Activated CD8-positive, alpha-beta memory T cell treated with anti-CD3 and anti-CD28 coated beads, Interleukin-2, amount 50 U/mL, for 1 hour (primary cell): ENCODE results near the gene HYOU1.
A peak's percentile ranks its signal among the peaks of the same experiment; 100 is the strongest.
"Not testable (repeated sequence)": the region's sequence is repeated elsewhere in the genome, so short reads cannot be mapped to it uniquely, and the experiment has no call there.

Source experiments
- DNase-seq: peaks from one replicate; pipeline ENCODE4 v3.0.0-alpha.2; 2020; ENCODE audit errors: extremely low read depth

HYOU1 gene

GRCh38 chr11:119087747-119088241 lies 30.8 kb upstream of the HYOU1 start:
- DNase-seq = no peak

DNA sequence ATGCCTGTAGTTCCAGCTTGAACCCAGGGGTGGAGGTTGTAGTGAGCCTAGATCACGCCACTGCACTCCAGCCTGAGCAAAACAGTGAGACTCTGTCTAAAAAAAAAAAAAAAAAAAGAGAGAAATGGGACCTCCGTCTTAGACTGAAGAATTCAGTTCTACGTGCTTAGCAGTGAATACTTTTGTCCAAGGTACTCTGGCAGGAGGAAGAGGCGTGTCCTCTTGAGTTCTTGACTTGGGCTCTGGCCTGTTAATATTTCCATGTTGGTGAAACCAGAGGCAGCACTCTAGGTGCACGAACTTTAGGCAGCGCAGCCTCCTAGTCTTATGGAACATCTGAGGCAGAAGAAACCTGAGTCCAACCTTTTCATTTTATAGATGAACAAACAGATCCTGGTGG lies 30.1 kb upstream of the HYOU1 start:
- no peak for DNase-seq

DNA sequence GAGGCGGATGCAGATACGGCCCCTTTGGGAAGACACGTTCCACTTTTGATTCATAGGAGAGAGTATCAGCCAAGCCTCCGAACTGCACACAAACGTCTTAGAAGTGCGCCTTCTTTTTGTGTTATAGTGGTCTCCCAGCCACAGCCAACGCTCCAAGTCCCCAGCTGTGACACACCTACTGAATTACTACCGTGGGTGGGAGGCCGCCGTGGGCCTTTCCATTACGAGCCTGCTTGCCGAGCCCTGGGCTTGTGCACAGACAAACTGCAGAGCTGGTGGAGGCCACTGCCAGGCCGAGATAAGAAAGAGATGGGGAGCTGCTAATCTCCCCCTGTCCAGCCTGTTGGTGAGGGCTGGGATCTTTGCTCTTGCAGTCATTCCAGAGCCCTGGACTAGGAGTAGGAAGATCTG lies 28.4 kb upstream of the HYOU1 start:
- DNase-seq = no peak

- DNase-seq = peak; percentile 77
These were observed 27.8 kb upstream of the HYOU1 start, which contains the start of gene HMBS for GRCh38 chr11:119084663-119085436. TSS of gene HMBS (plus strand) at chr11:119084881. CDS start at chr11:119085034, 153 bp downstream.

GRCh38 chr11:119081682-119082260 lies 24.8 kb upstream of the HYOU1 start:
- DNase-seq = no peak

DNA sequence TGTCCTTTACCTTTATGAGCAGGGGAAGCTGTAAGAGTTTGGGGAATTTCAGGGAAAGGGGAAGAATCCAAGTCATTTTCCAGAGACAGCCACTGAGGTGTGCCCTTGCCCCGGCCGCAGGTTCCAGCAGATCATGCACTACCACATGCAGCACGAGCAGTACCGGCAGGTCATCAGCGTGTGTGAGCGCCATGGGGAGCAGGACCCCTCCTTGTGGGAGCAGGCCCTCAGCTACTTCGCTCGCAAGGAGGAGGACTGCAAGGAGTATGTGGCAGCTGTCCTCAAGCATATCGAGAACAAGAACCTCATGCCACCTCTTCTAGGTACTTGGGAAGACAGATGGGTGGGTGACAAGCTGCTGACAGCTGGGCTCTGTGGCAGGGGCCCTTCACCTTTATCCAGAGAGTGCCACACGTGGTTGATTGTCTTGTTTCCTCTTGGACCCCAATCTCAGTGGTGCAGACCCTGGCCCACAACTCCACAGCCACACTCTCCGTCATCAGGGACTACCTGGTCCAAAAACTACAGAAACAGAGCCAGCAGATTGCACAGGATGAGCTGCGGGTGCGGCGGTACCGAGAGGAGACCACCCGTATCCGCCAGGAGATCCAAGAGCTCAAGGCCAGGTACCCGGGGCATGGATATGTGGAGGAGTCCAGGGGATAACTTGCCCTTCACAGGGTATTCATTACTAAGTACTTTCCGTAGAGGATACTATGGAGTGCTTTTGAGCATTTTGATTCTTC lies 21.8 kb upstream of the HYOU1 start:
- DNase-seq = no peak

DNA sequence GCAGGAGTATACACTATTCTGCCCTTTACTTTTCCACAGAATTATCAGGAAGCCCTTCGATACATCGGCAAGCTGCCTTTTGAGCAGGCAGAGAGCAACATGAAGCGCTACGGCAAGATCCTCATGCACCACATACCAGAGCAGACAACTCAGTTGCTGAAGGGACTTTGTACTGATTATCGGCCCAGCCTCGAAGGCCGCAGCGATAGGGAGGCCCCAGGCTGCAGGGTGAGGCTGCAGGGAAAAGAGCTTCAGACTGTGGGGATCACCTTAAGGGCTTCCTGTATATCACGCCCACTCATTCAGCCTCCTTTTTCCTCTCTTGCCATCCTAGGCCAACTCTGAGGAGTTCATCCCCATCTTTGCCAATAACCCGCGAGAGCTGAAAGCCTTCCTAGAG lies 20.8 kb upstream of the HYOU1 start:
- DNase-seq = no peak

- peak; percentile 90 for DNase-seq
These were observed 10.6 kb upstream of the HYOU1 start, which contains the start of gene VPS11 for GRCh38 chr11:119067371-119068222. TSS of gene VPS11 (plus strand) at chr11:119067818. CDS start at chr11:119067824, 6 bp downstream.

- no peak for DNase-seq
These were observed 8.4 kb upstream of the HYOU1 start for GRCh38 chr11:119065369-119065768.

DNA sequence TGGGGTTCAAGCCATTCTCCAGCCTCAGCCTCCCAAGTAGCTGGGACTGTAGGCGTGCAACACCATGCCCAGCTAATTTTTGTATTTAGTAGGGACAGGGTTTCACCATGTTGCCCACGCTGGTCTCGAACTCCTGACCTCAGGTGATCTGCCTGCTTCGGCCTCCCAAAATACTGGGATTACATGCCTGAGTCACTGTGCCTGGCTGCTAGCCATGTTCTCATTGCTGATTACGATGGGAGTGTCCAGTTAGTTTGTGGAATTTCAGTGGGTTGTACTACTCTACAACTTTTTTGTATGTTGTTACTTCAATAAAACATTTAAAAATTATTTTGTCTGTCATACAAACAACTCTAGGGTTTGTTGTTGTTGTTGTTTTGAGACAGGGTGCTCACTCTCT lies 5.8 kb upstream of the HYOU1 start:
- DNase-seq = no peak

GRCh38 chr11:119061256-119061655 lies 4.3 kb upstream of the HYOU1 start:
- no peak for DNase-seq

- not testable (repeated sequence) for DNase-seq
These were observed 2.1 kb upstream of the HYOU1 start for GRCh38 chr11:119059128-119059527.

DNA sequence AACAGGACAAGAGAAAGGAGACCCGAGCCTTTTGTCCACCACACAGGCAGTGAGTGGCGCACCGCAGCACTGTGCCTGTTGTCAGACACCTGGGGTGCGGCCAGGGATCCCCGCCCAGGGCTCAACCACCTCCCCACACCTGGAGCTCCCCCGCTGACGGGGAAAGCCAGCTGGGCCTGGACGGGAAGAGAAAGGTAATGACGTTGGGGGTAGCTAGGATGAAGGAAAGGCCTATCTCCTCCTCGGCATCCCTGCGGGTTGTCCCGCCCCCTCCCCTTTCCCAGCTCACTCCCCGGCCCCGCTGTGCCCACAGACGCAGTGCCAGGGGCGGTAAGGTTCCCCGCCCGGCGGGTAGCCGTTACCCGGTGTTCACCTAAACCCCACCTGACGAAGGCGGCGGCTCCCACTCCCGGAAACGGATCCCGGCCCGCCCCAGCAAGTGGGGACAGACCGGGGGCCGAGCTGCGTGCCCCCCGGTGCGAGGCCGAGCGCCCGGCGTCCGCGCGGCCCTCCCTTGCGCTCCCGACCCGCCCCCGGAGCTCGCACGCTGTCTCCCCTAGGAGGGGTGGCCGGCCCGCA lies 495 bp downstream of the HYOU1 start:
- no peak for DNase-seq

DNA sequence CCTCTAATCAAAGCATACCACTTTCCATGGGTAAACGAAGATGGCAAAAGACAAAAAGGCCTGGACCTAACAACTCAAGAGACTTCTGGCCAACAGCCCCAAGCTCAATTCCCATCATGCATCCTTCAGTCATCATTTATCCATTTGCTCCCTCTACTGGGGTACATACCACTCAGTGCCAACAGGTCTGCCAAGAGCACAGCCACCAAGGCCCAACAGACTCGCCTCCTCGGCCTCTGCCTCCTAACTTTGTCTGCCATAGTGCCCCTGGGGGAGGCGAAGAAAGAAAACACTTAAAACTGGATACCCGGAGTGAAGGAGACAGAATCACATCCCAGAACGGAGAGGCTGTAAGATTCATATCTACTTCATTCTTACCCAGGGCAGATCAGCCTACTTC lies 1.1 kb downstream of the HYOU1 start:
- no peak for DNase-seq

DNA sequence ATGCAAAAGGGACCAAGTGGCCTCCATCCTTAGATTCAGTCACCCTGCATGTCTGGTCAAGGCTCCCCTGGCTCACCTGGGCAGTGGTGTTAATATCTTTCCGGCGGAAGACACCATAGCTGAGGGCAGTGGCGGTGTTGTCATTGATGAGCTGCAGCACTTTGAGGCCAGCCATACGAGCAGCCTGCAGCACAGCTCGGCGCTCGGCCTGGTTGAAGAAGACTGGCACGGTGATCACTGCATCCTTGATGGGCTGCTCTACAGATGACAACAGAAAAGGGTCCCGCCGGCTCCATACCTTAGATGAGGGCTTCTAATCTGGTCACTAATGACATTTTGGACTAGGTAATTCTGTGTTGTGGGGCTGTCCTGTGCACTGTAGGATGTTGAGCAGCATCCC lies 2.6 kb downstream of the HYOU1 start:
- DNase-seq = no peak

DNA sequence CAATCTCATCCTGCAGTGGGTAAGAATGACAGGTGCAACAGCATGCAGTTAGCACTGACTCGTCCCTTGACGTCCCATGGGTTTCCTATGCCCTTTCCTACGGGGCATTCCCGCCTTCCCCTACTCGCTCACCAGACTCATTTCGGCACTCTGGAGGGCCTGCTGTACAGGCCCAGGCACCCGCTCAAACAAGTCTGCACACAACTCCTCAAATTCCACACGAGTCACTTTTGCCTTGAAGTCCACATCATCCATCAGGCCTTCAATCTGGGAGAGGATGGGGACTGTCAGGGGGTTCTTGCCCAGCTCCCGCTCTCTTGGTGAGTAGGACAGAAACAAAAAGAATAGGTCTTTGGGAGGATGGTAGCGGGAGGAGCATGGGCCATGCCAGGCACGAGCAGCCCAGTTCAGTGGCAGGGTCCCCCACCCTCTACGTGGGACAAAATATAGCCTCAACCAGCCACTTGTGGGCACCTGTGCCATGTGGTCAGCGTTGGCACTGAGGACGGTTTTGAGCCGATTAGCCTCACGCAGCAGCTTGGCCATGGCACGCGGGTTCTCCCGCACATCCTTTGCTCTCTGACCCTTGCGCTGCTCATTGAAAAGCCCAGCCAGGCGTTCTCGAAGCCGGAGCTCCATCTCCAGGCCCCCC lies 4.7 kb downstream of the HYOU1 start:
- no peak for DNase-seq

DNA sequence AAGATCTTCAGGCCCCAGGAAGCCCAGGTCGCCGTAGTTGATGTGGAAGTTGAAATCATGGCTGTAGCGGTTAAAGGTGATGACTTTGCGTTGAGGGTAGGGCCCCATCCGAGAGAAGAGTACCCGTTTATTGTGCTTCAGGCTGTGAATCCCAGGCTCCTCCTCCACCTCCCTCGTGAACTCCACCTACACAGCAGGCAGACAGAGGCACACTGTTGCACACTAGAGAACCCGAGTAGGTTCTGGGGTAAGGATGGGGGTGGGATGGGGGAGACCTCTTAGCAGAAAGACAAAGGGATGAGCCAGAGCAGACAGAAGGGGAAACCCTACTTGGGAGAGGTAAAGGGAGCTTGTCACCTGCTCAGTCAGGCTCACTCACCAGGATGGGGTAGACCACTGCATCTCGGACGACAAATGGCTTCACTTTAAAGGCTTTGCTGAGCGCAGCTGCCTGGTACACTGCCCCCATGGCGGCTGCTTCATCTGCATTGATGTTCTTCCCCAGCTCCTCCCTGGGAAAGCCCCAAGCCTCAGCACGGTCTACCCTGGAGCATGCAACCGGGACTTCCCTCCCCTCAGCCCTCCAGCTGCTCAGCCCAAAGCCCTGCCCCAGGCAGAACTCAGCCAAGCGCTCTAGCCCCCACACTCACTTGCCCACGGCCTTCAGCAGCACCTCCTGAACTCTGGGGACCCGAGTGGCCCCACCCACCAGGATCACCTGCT lies 5.4 kb downstream of the HYOU1 start:
- no peak for DNase-seq

GRCh38 chr11:119049081-119049480 lies 7.9 kb downstream of the HYOU1 start:
- DNase-seq = no peak

- no peak for DNase-seq
These were observed 8.4 kb downstream of the HYOU1 start for GRCh38 chr11:119048644-119049043.

DNA sequence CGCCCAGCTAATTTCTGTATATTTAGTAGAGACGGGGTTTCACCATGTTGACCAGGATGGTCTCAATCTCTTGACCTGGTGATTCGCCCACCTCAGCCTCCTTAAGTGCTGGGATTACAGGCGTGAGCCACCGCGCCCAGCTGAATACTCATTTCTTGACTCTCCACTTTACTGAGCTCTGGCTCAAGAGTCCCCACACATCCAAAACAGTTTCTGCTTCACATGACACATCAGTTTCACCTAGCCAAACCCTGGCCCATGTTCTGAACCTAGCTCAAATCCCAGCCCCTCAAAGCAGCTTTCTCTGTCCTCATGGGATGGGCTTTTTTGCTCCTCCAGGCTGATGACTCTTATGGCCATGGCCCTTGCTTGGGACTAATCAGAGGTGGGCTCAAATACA lies 9.8 kb downstream of the HYOU1 start:
- no peak for DNase-seq
